ENCODE measurements around the gene PEX14.
"Not testable (repeated sequence)": the region's sequence is repeated elsewhere in the genome, so short reads cannot be mapped to it uniquely, and the experiment has no call there.

Gene PEX14

DNA sequence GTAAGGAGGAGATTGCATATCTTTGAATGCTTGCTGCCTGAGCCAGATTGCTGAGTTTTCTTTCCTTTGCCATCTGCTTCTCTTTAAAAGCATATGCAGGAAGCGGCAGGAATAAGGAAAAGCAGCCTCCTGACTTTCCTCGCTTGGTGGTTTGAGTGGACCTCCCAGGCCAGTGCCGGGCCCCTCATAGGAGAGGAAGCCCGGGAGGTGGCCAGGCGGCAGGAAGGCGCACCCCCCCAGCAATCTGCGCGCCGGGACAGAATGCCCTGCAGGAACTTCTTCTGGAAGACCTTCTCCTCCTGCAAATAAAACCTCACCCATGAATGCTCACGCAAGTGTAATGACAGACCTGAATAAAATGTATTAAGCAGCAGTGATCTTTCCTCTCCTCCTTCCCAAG lies 23.5 kb upstream of the PEX14 start:
- no peak for DNase-seq

DNA sequence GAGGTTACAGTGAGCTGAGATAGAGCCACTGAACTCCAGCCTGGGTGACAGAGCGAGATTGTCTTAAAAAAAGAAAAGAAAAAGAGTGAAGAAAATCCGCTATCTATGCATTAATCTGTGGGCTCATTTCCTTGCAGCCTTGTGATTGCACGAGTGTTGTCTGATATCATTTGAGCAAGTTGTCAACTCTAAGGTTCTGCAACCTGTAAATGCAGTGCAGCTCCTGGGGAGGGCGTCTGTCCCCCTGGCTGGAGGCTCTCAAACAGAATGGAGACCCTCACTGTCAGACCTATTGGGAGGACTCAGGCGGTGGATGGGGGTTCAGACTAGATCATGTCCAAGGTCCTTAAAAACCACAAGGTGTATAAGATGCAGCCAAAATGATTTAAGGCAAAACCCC lies 18.7 kb upstream of the PEX14 start:
- DNase-seq: no peak

- DNase-seq: no peak
These were observed 18.1 kb upstream of the PEX14 start for GRCh38 chr1:10456661-10457060.

DNA sequence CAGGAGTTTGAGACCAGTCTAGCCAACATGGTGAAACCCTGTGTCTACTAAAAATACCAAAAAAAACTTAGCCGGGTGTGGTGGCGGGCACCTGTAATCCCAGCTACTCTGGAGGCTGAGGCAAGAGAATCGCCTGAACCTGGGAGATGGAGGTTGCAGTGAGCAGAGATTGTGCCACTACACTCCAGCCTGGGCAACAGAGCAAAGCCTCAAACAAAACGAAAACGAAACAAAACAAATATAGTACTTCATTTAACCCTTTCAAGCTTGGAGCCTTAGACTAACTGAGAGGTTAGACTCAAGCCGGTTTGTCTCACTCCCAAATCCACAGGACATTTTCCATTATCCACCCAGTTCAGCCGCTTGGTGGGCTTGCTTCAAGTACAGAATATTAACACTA lies 17.3 kb upstream of the PEX14 start:
- DNase-seq: not testable (repeated sequence)

- DNase-seq: no peak
These were observed 16.9 kb upstream of the PEX14 start for GRCh38 chr1:10457875-10458274.

DNA sequence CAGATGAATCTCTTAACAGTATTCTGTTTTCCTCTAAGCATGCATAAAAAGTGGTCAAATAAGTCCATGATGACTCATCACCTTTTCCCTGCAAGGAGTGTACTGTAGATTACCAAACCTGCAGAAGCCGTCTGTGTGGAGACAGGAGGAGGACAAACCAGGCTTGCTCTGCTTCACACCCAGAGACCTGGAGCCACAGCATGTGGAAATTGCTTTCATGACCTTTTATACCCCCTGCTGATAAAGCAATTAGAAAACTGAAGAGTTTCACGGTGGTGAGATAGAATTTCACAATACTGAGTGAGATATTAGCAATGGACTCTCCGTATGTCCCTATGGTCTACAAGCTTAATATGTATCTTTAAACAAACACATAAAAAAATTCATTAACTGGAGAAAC lies 15.6 kb upstream of the PEX14 start:
- no peak for DNase-seq

DNA sequence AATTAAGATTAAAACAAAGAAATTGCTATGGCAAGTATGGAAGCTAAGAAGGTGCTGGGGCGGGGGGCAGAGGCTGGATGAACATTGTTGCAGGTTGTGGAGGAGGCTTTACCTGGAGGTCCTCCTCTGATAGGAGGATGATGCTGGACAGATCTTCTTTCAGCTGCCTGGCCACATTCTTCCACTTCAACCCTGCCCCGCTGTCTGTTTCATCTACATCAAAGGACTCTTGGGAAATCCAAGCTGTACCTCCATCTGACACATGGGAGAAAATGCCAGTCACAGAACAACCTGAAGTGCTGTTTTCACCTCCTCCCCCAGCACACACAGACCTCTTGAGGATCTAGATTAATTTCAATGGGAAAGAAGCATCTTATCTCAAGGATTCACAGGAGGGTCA lies 7.7 kb upstream of the PEX14 start:
- no peak for DNase-seq

- DNase-seq: no peak
These were observed 4.7 kb upstream of the PEX14 start for GRCh38 chr1:10470043-10470442.

GRCh38 chr1:10471411-10472219 lies 3.1 kb upstream of the PEX14 start:
- DNase-seq: no peak

GRCh38 chr1:10472220-10473144 lies 2.3 kb upstream of the PEX14 start, which contains the start of gene DFFA:
Gene DFFA (minus strand): TSS chr1:10472529. CDS start chr1:10472458, 71 bp downstream.
- DNase-seq: peak; percentile 40 to 73

GRCh38 chr1:10473145-10473765 lies 1.5 kb upstream of the PEX14 start:
- DNase-seq: no peak

- not testable (repeated sequence) for DNase-seq
These were observed 489 bp upstream of the PEX14 start for GRCh38 chr1:10474309-10474612.

- no peak for DNase-seq
These were observed 760 bp downstream of the PEX14 start for GRCh38 chr1:10475510-10475909.

DNA sequence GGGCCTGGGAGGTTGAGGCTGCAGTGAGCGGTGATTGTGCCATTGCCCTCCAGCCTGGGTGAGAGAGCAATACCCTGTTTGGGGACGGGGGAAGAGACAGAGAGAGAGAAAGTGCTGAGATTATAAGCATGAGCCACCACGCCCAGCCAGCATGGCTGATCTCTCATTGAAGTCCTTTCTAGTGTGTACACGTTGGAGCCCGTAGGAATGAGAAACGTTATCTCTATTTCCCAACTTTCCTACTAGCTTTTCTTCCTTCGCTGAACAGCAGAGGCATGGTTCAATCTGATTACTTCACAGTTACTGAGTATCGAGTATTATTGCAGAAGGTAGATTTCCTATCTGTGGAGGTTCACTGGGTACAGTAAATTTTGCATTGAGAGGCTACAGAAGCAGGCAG lies 4.5 kb downstream of the PEX14 start:
- DNase-seq: no peak

DNA sequence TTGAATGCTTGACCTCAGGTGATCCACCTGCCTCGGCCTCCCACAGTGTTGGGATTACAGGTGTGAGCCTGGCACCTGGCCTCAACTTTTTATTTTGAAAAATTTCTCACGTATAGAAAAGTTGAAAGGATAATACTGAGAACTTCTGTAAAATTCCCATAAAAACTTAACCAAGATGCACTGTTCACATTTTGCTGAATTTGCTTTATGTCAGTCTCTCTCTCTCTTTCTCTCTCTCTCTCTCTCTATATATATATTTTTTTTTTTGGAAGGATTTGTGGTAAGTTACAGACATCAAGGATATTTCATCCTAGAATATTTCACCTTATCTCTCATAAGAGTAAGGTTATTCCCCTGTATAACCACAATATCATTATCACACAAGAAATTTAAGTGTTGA lies 5.9 kb downstream of the PEX14 start:
- DNase-seq: no peak

GRCh38 chr1:10484521-10484920 lies 9.8 kb downstream of the PEX14 start:
- no peak for DNase-seq

DNA sequence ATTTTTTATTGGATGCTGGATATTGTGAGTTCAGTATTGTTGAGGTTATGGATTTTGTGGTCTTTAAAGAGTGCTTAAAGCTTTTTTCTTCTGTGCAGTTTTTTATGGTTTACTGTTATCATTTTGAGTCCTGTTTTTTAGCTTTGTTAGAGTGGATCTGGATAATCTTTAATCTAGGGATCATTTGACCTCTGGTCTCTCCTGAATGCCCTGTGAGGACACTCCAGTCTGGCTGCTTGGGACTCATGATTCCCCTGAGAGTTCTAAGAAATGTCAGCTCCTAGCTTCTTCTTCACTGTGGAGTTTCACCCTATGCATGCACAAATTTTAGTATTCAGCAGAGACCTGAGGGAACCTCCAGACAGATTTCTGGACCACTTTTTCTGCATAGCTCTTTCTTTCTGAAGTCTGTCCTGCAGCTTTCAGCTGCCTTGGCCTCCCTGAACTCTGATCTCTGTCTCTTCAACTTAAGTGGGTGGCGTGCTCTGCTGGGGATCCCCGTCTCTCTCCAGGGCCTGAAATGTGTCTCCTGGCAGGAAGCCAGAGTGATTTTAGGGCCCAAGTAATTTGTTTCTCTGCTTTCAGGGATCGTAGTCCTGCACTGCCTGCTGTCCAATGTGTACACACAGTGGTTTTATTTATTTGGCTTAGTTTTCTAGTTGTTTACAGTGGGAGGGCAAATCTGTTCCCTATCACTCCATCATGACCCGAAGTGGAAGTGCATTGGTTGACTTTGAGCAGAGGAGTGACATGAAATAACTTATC lies 14.7 kb downstream of the PEX14 start:
- DNase-seq: no peak

DNA sequence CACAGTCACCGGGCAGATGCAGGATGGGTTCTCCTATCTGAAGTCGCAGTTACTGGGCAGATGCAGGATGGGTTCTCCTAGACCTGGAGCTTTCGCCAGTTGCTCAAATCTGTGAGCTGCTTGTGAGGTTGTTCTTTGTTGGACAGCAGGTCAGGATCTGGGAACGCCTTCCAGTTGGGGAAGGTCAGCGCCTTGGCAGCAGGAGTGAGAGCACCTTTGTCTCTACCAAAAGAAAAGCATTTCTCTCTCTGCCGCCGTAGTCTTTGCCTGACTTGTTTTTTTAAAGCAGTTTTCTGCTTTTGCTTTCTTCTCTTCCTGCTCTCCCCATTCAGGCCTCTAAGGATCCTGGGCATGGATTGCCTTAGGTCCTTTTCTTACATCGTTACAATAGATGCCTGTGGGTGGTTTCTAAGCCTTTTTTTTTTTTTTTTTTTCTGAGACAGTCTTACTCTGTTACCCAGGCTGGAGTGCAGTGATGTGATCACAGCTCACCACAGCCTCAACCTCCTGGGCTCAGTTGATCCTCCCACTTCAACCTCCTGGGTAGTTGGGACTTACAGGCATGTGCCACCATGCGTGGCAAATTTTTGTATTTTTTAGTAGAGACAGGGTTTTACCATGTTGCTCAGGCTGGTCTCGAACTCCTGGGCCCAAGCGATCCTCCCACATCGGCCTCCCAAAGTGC lies 15.7 kb downstream of the PEX14 start:
- no peak for DNase-seq

- DNase-seq: no peak
These were observed 19.6 kb downstream of the PEX14 start for GRCh38 chr1:10494418-10494753.

- DNase-seq: peak; percentile 46 to 63
These were observed 20.2 kb downstream of the PEX14 start for GRCh38 chr1:10494754-10495474.

GRCh38 chr1:10495475-10495817 lies 20.7 kb downstream of the PEX14 start:
- no peak for DNase-seq

- DNase-seq: no peak
These were observed 21.2 kb downstream of the PEX14 start for GRCh38 chr1:10495952-10496351.

All from NCI-H187 (cell line).